PFSK-1 (cell line): ENCODE results near the gene STIM1.

Experiments used
- FOXP2 ChIP-seq: optimal IDR thresholded peaks from 2 replicates; pipeline ENCODE3; 2011; ENCODE audit warnings: borderline replicate concordance, control low read depth, inconsistent platforms; ENCODE audit not compliant: insufficient read depth; ENCODE audit errors: extremely low read length, extremely low read depth
- POLR2AphosphoS5 ChIP-seq: IDR thresholded peaks from 2 replicates; pipeline ENCODE4 v1.6.1; 2012; ENCODE audit warnings: low read depth, mild to moderate bottlenecking, control low read depth, low read length, moderate library complexity
- REST ChIP-seq, 2 experiments: IDR thresholded peaks; 2 replicates each; pipeline versions ENCODE4 v1.6.1 to v1.8.0; 2011 to 2012; ENCODE audit warnings: low read depth in 2 of 2, low read length in 2 of 2, control low read depth in 1 of 2, inconsistent platforms in 1 of 2, mild to moderate bottlenecking in 1 of 2, moderate library complexity in 1 of 2; ENCODE audit not compliant: insufficient read depth in 1 of 2
- SIN3A ChIP-seq: IDR thresholded peaks from 2 replicates; pipeline ENCODE4 v1.6.1; 2012; ENCODE audit warnings: mild to moderate bottlenecking, low read length, moderate library complexity, borderline replicate concordance; ENCODE audit not compliant: insufficient read depth
- TAF1 ChIP-seq: IDR thresholded peaks from 2 replicates; pipeline ENCODE4 v1.6.1; 2012; ENCODE audit warnings: low read length, control low read depth, borderline replicate concordance; ENCODE audit not compliant: insufficient read depth

- TF ChIP-seq POLR2AphosphoS5 (no peak), SIN3A (no peak), REST (IDR thresholded peaks at IDR 0.05; ENCODE audit: insufficient read depth in 1 of 2, low read depth in 2 of 2, low read length in 2 of 2) (no peak), TAF1 (no peak), FOXP2 (no peak)
These were observed 284.7 kb downstream of the STIM1 start for GRCh38 chr11:4140067-4140636.
